GM18951 (cell line): Measurements from ENCODE around the gene SHANK1.

Experiments used
- POLR2A ChIP-seq: IDR thresholded peaks from 4 replicates; pipeline ENCODE4 v1.6.1; 2011; ENCODE audit warnings: mild to moderate bottlenecking; ENCODE audit not compliant: insufficient read length, insufficient read depth; ENCODE audit errors: extremely low read depth
- in situ Hi-C: fragments of 300-500 bp; cut with MboI; formaldehyde crosslinking; loops from one replicate; pipeline ENCODE4 v1.12.0; 2022; ENCODE audit warnings: low sequenced_read_pairs, mixed read lengths, inconsistent platforms; ENCODE audit not compliant: unreplicated experiment

Gene SHANK1

GRCh38 chr19:50649433-50650391 lies 69.9 kb downstream of the SHANK1 start, which contains the start of gene C19orf81:
Gene C19orf81, plus strand, starts transcription at chr19:50649445. Its CDS starts 0 bp downstream, at chr19:50649445.
- in situ Hi-C loops = no loop called here
- TF ChIP-seq POLR2A = no peak

GRCh38 chr19:50648659-50649058 lies 70.9 kb downstream of the SHANK1 start:
- no peak for TF ChIP-seq POLR2A
- in situ Hi-C loops = no loop called here

GRCh38 chr19:50647879-50648615 lies 71.6 kb downstream of the SHANK1 start:
- TF ChIP-seq POLR2A = no peak
- in situ Hi-C loops = no loop called here

- in situ Hi-C loops = no loop called here
- no peak for TF ChIP-seq POLR2A
Observed at GRCh38 chr19:50646074-50646807, 73.4 kb downstream of the SHANK1 start.

GRCh38 chr19:50645107-50645506 lies 74.5 kb downstream of the SHANK1 start:
- in situ Hi-C loops = no loop called here
- no peak for TF ChIP-seq POLR2A

- no peak for TF ChIP-seq POLR2A
Observed at GRCh38 chr19:50644315-50644915, 75.2 kb downstream of the SHANK1 start.

GRCh38 chr19:50640368-50640767 lies 79.2 kb downstream of the SHANK1 start:
- TF ChIP-seq POLR2A = no peak
- in situ Hi-C loops = no loop called here

More at GRCh38 chr19:50644315-50644915, 75.2 kb downstream of the SHANK1 start:
- in situ Hi-C loops = no loop called here

GRCh38 chr19:50639121-50640112 lies 80.2 kb downstream of the SHANK1 start, which contains the start of gene SYT3:
Gene SYT3, minus strand, starts transcription at chr19:50639881. Its CDS starts 2,470 bp downstream, at chr19:50637411.
- TF ChIP-seq POLR2A = no peak
- in situ Hi-C loops = no loop called here

GRCh38 chr19:50638600-50638999 lies 81.0 kb downstream of the SHANK1 start:
- no peak for TF ChIP-seq POLR2A
- in situ Hi-C loops = no loop called here

GRCh38 chr19:50636317-50637085 lies 83.1 kb downstream of the SHANK1 start:
- in situ Hi-C loops = no loop called here
- TF ChIP-seq POLR2A = no peak

GRCh38 chr19:50633973-50634372 lies 85.6 kb downstream of the SHANK1 start:
- no peak for TF ChIP-seq POLR2A
- in situ Hi-C loops = no loop called here
